K562 (cell line): Measurements from ENCODE around the gene ZNF148. TPM values are rescaled to one million over a fixed set of nuclear protein-coding genes. Genes with fewer than 3 reads are reported as not detected.

Experiments
- ATAC-seq: fragments of 200-7000 bp; cut with Tn5 transposase; 3 replicates; pipeline ENCODE4 v1.9.1; 2020; ENCODE audit warnings: moderate library complexity
- BruUV-seq: library from RNA; stranded (reverse); fragments of 400-500 nt; replicated peaks from 2 replicates; lab custom pipeline; 2021; lab: Mats Ljungman, UMichigan
- CTCF ChIA-PET: fragments of 300-600 bp; formaldehyde crosslinking; extraction: SDS; loops from one replicate; lab custom pipeline; 2021; ENCODE audit warnings: low intra/inter-chr PET ratio; lab: Yijun Ruan, JAX
- POLR2A ChIA-PET: fragments of 300-600, 350-650 bp; sonication (Branson Sonifier 250); formaldehyde crosslinking; extraction: SDS; loops from one replicate; lab custom pipeline; 2021; ENCODE audit warnings: antibody characterized with exemption, inconsistent platforms; lab: Yijun Ruan, JAX
- DNase-seq, 4 experiments: peaks; one replicate each; pipeline versions ENCODE4 v3.0.0 to v3.0.0-alpha.2; 2011 to 2018; ENCODE audit warnings: low spot score in 3 of 4, mixed read lengths in 3 of 4; ENCODE audit errors: extremely low read depth in 1 of 4
- FAIRE-seq: peaks from 2 replicates; lab custom pipeline; 2011; peaks lifted over from hg19 to GRCh38; lab: Jason Lieb, UNC
- H2AFZ ChIP-seq: 2 replicates; pipeline ENCODE4 v1.6.0; 2011; ENCODE audit warnings: low read depth, low read length, control low read depth, inconsistent platforms
- H3K27ac ChIP-seq: fragments of 200-600 bp; 3 replicates; pipeline ENCODE4 v1.8.0; 2011; ENCODE audit warnings: low read depth, mild to moderate bottlenecking, control low read depth, inconsistent platforms, low read length, moderate library complexity, mixed read lengths; ENCODE audit errors: extremely low read depth
- H3K27me3 ChIP-seq, 2 experiments: fragments of 300-600 bp in 1 of 2; 2 replicates in 1 of 2; 3 replicates in 1 of 2; pipeline versions ENCODE4 v1.6.0 to v1.8.0; 2011; ENCODE audit warnings: inconsistent platforms in 2 of 2, low read length in 2 of 2, mild to moderate bottlenecking in 1 of 2, mixed read lengths in 1 of 2, moderate library complexity in 1 of 2; ENCODE audit not compliant: control insufficient read depth in 2 of 2, insufficient read depth in 2 of 2
- H3K36me3 ChIP-seq: fragments of 300-600 bp; 3 replicates; pipeline ENCODE4 v1.8.0; 2011; ENCODE audit warnings: mild to moderate bottlenecking, low read length, inconsistent platforms; ENCODE audit not compliant: control insufficient read depth, insufficient read depth
- H3K4me1 ChIP-seq, 2 experiments: fragments of 200-600 bp in 1 of 2; replicated peaks in 1 of 2; 2 replicates in 1 of 2; 3 replicates in 1 of 2; pipeline versions ENCODE4 v1.5.1 to v1.8.0; 2011; ENCODE audit warnings: inconsistent platforms in 2 of 2, low read length in 2 of 2, mild to moderate bottlenecking in 1 of 2, mixed read lengths in 1 of 2, moderate library complexity in 1 of 2; ENCODE audit not compliant: control insufficient read depth in 2 of 2, insufficient read depth in 2 of 2
- H3K4me2 ChIP-seq: 2 replicates; pipeline ENCODE4 v1.6.1; 2011; ENCODE audit warnings: low read length, control low read depth, inconsistent platforms, mixed read lengths; ENCODE audit not compliant: insufficient read depth
- H3K4me3 ChIP-seq: fragments of 200-600 bp; sonication (generic), shearing (Covaris generic); 2 replicates; pipeline ENCODE4 v1.5.1; 2016; ENCODE audit warnings: control low read depth, inconsistent platforms
- H3K79me2 ChIP-seq: fragments of 200-600 bp; 3 replicates; pipeline ENCODE4 v1.8.0; 2011; ENCODE audit warnings: low read length, inconsistent platforms; ENCODE audit not compliant: control insufficient read depth, insufficient read depth
- H3K9ac ChIP-seq, 2 experiments: 2 replicates each; pipeline versions ENCODE4 v1.6.0 to v1.6.1; 2011; ENCODE audit warnings: low read depth in 2 of 2, low read length in 2 of 2, control low read depth in 1 of 2, inconsistent platforms in 1 of 2, mild to moderate bottlenecking in 1 of 2, mixed read lengths in 1 of 2; ENCODE audit not compliant: insufficient read depth in 1 of 2
- H3K9me1 ChIP-seq: one replicate; pipeline ENCODE4 v1.6.0; 2011; ENCODE audit warnings: inconsistent platforms, mild to moderate bottlenecking, low read length, moderate library complexity; ENCODE audit not compliant: control insufficient read depth, insufficient read depth
- H3K9me3 ChIP-seq: replicated peaks from 2 replicates; pipeline ENCODE4 v1.5.1; 2011; ENCODE audit warnings: low read depth, low read length, inconsistent platforms; ENCODE audit not compliant: control insufficient read depth, insufficient read depth
- H4K20me1 ChIP-seq: replicated peaks from 2 replicates; pipeline ENCODE4 v1.6.1; 2011; ENCODE audit warnings: low read length, inconsistent platforms, mixed read lengths; ENCODE audit not compliant: control insufficient read depth, insufficient read depth
- ATF6 ChIP-seq: sonication (generic); formaldehyde crosslinking; IDR thresholded peaks from 2 replicates; pipeline ENCODE4 v1.4.0; 2020; ENCODE audit warnings: mild to moderate bottlenecking, missing genetic modification reagents
- CHD1 ChIP-seq: fragments of 200-600 bp; sonication (generic); IDR thresholded peaks from one replicate; pipeline ENCODE4 v1.6.1; 2012; ENCODE audit warnings: mild to moderate bottlenecking, moderate library complexity, low read length, inconsistent platforms
- ELF4 ChIP-seq: fragments of 450-650 bp; formaldehyde crosslinking; IDR thresholded peaks from 2 replicates; pipeline ENCODE4 v1.4.0; 2022; ENCODE audit warnings: missing genetic modification characterization
- ELK1 ChIP-seq: sonication (generic); formaldehyde crosslinking; IDR thresholded peaks from 2 replicates; pipeline ENCODE4 v1.8.1; 2022; ENCODE audit warnings: missing genetic modification reagents
- ESRRA ChIP-seq: fragments of 450-650 bp; IDR thresholded peaks from 2 replicates; pipeline ENCODE4 v1.6.1; 2014; ENCODE audit warnings: low read depth, mild to moderate bottlenecking, moderate library complexity, borderline replicate concordance
- HOMEZ ChIP-seq: fragments of 250-450 bp; sonication (Bioruptor Pico); IDR thresholded peaks from 2 replicates; pipeline ENCODE4 v1.4.0; 2020; ENCODE audit warnings: mild to moderate bottlenecking, moderate library complexity
- KAT8 ChIP-seq: fragments of 450-650 bp; IDR thresholded peaks from 2 replicates; pipeline ENCODE4 v1.6.1; 2016; ENCODE audit warnings: low read depth, mild to moderate bottlenecking
- NR1H2 ChIP-seq: sonication (generic); formaldehyde crosslinking; IDR thresholded peaks from 2 replicates; pipeline ENCODE4 v1.4.0; 2020; ENCODE audit warnings: mild to moderate bottlenecking, missing genetic modification reagents
- PHF21A ChIP-seq: fragments of 450-650 bp; IDR thresholded peaks from 2 replicates; pipeline ENCODE4 v1.6.1; 2017; ENCODE audit warnings: low read depth, borderline replicate concordance
- RNF219 ChIP-seq: fragments of 250-450 bp; sonication (Bioruptor Pico); IDR thresholded peaks from 2 replicates; pipeline ENCODE4 v1.5.0; 2022; ENCODE audit warnings: mild to moderate bottlenecking
- SAFB2 ChIP-seq: fragments of 200-400 bp; formaldehyde crosslinking; IDR thresholded peaks from 2 replicates; pipeline ENCODE4 v1.6.1; 2018; ENCODE audit warnings: borderline replicate concordance, low read length, low read depth, moderate library complexity; ENCODE audit not compliant: severe bottlenecking
- ZC3H8 ChIP-seq: fragments of 450-650 bp; IDR thresholded peaks from 2 replicates; pipeline ENCODE4 v1.6.1; 2017
- ZNF212 ChIP-seq: fragments of 450-650 bp; formaldehyde crosslinking; IDR thresholded peaks from 2 replicates; pipeline ENCODE4 v1.4.0; 2020; ENCODE audit warnings: mild to moderate bottlenecking
- ZNF696 ChIP-seq: fragments of 250-450 bp; sonication (Bioruptor Pico); conservative IDR thresholded peaks from 2 replicates; pipeline ENCODE4 v1.4.0; 2020; ENCODE audit warnings: mild to moderate bottlenecking, moderate library complexity
- ZNF717 ChIP-seq: fragments of 250-450 bp; sonication (Bioruptor Pico); IDR thresholded peaks from 2 replicates; pipeline ENCODE4 v1.5.0; 2021
- WGBS: fragments of 100-300 bp; shearing (Covaris generic); methylation state at CpG from one replicate; pipeline ENCODE4 v1.1.6; 2016; ENCODE audit warnings: low coverage, mixed read lengths; ENCODE audit not compliant: insufficient coverage; ENCODE audit errors: missing lambda C conversion rate; 5-methylcytosine and 5-hydroxymethylcytosine counted together
- in situ Hi-C: fragments of 300-500 bp; cut with MboI; formaldehyde crosslinking; loops from 4 replicates; pipeline ENCODE4 v1.15.0; 2018; ENCODE audit warnings: inconsistent platforms, mixed read lengths
- intact Hi-C: fragments of 100-400 bp; cut with micrococcal nuclease; formaldehyde crosslinking; loops from 2 replicates; pipeline ENCODE4 v1.14.2; 2022
- polyA plus RNA-seq, 8 experiments: library from polyadenylated mRNA; depleted of rRNA in 4 of 8; stranded (reverse) in 5 of 8; unstranded in 3 of 8; fragments of >200 nt; fragmentation: Nextera tagmentation in 2 of 8; fragmentation: Illumina TruSeq in 1 of 8; extraction: Ambion mirVana in 2 of 8; extraction: Trizol in 1 of 8; gene quantifications; 2 replicates each; pipeline versions ENCODE4 v1.2.1 to v1.2.3, GENCODE V29; 2011 to 2014; ENCODE audit warnings: inconsistent platforms in 1 of 8, missing spikeins in 1 of 8
- total RNA-seq, 7 experiments: library from RNA; depleted of rRNA in 6 of 7; stranded (reverse); fragments of >200 nt in 6 of 7; fragmentation: Illumina TruSeq in 2 of 7; extraction: Trizol in 2 of 7; gene quantifications; 2 replicates each; pipeline versions ENCODE4 v1.2.1 to v1.2.3, GENCODE V29; 2011 to 2021; ENCODE audit warnings: low replicate concordance in 1 of 7

The ZNF148 gene
- total and polyA plus RNA-seq, 9 of the 15 experiments (the other 6 are each of a cell fraction or from before 2014, with no cell fraction given), result 2.7 to 15.1 (median 8.3) TPM

GRCh38 chr3:125309476-125309875 is 65.6 kb downstream of the ZNF148 start:
- ATAC-seq, result no peak

More at GRCh38 chr3:125309476-125309875, 65.6 kb downstream of the ZNF148 start:
- H3K36me3 ChIP-seq, result peaks cover 20% of the 10 kb centered on the region
- H4K20me1 ChIP-seq, result no peaks in the 10 kb centered on the region
- 89% methylated on average over 8 of the region's 9 CpGs for WGBS
- H3K9me1 ChIP-seq, result no peaks in the 10 kb centered on the region
- H3K4me3 ChIP-seq, result no peak overlapping the region
- no TSS peak for BruUV-seq
- no peaks in the 10 kb centered on the region for H3K27me3 ChIP-seq
- DNase-seq (no peak), FAIRE-seq (no peak)
- no peak overlapping the region for H3K4me2 ChIP-seq
- ChIA-PET CTCF (no interaction called here), POLR2A (interaction anchor here (1.7 kb wide), 1 partner anchor 10 kb away, joined by 8 read pairs; no protein-coding TSS in a partner anchor)
- no peak overlapping the region for H3K27ac ChIP-seq
- no peak overlapping the region for H3K9ac ChIP-seq
- intact Hi-C loops (no loop called here), in situ Hi-C loops (no loop called here)
- peaks cover 49% of the 10 kb centered on the region for H3K79me2 ChIP-seq
- no peak for TF ChIP-seq SAFB2
- TF ChIP-seq KAT8, result no peak
- no peak for TF ChIP-seq ESRRA
- TF ChIP-seq ATF6 (CRISPR knock-in tag), result no peak
- TF ChIP-seq ELK1 (CRISPR knock-in tag), result no peak
- TF ChIP-seq ZNF212 (CRISPR knock-in tag), result no peak
- TF ChIP-seq ZNF696 (CRISPR knock-in tag), result no peak
- TF ChIP-seq HOMEZ, result no peak
- no peak for TF ChIP-seq ELF4 (CRISPR knock-in tag)
- no peak for TF ChIP-seq ZC3H8
- TF ChIP-seq RNF219 (CRISPR knock-in tag), result no peak
- no peak for TF ChIP-seq PHF21A
- TF ChIP-seq CHD1, result no peak
- TF ChIP-seq ZNF717 (CRISPR knock-in tag), result no peak
- TF ChIP-seq NR1H2 (CRISPR knock-in tag), result no peak
- H3K4me1 ChIP-seq, result peaks cover 0 to 3% of the 10 kb centered on the region in 2 experiments; a peak in 1 of 5 replicates
- no peaks in the 10 kb centered on the region for H3K9me3 ChIP-seq
- no peak overlapping the region for H2AFZ ChIP-seq
